ENCODE measurements around the gene CBLN3.
A peak's percentile ranks its signal among the peaks of the same experiment; 100 is the strongest.

CBLN3 gene

GRCh38 chr14:24409192-24409591, 20.3 kb downstream of the CBLN3 start:
- no peak overlapping the region for H3K4me3 ChIP-seq (ENCODE audit: low read length)
- no peak for TF ChIP-seq ZNF274 (IDR thresholded peaks at IDR 0.05; ENCODE audit: low read depth, low read length)

GRCh38 chr14:24408764-24409163, 20.7 kb downstream of the CBLN3 start:
- TF ChIP-seq ZNF274 (IDR thresholded peaks at IDR 0.05; ENCODE audit: low read depth, low read length): no peak
- no peak overlapping the region for H3K4me3 ChIP-seq (ENCODE audit: low read length)

- no peak for TF ChIP-seq ZNF274 (IDR thresholded peaks at IDR 0.05; ENCODE audit: low read depth, low read length)
Measured at GRCh38 chr14:24407608-24408325, 21.7 kb downstream of the CBLN3 start.

GRCh38 chr14:24406416-24406815, 23.1 kb downstream of the CBLN3 start:
- no peak for TF ChIP-seq ZNF274 (IDR thresholded peaks at IDR 0.05; ENCODE audit: low read depth, low read length)
- no peak overlapping the region for H3K4me3 ChIP-seq (ENCODE audit: low read length)

More at GRCh38 chr14:24407608-24408325, 21.7 kb downstream of the CBLN3 start:
- H3K4me3 ChIP-seq (ENCODE audit: low read length): no peak overlapping the region

- no peak overlapping the region for H3K4me3 ChIP-seq (ENCODE audit: low read length)
- no peak for TF ChIP-seq ZNF274 (IDR thresholded peaks at IDR 0.05; ENCODE audit: low read depth, low read length)
Measured at GRCh38 chr14:24404814-24405213, 24.7 kb downstream of the CBLN3 start.

- TF ChIP-seq ZNF274 (IDR thresholded peaks at IDR 0.05; ENCODE audit: low read depth, low read length): no peak
- H3K4me3 ChIP-seq (ENCODE audit: low read length): no peak overlapping the region
Measured at GRCh38 chr14:24403294-24403998, 26.0 kb downstream of the CBLN3 start.

GRCh38 chr14:24401810-24402702, 27.4 kb downstream of the CBLN3 start:
- TF ChIP-seq ZNF274 (IDR thresholded peaks at IDR 0.05; ENCODE audit: low read depth, low read length): no peak
- H3K4me3 ChIP-seq (ENCODE audit: low read length): no peak overlapping the region

- no peak overlapping the region for H3K4me3 ChIP-seq (ENCODE audit: low read length)
- no peak for TF ChIP-seq ZNF274 (IDR thresholded peaks at IDR 0.05; ENCODE audit: low read depth, low read length)
Measured at GRCh38 chr14:24399999-24400718, 29.3 kb downstream of the CBLN3 start.

- H3K4me3 ChIP-seq (ENCODE audit: low read length): no peak overlapping the region
- no peak for TF ChIP-seq ZNF274 (IDR thresholded peaks at IDR 0.05; ENCODE audit: low read depth, low read length)
Measured at GRCh38 chr14:24399447-24399822, 30.0 kb downstream of the CBLN3 start.

- 0 out of 2 replicates have a peak within 1 kb of the TSS, but pooled peaks have one; percentile 12 for H3K4me3 ChIP-seq (ENCODE audit: low read length)
- no peak for TF ChIP-seq ZNF274 (IDR thresholded peaks at IDR 0.05; ENCODE audit: low read depth, low read length)
Measured at GRCh38 chr14:24398653-24399446, 30.6 kb downstream of the CBLN3 start, which contains the start of gene NYNRIN. Gene NYNRIN, plus strand, starts transcription at chr14:24399003. Its CDS starts 244 bp downstream, at chr14:24399247.

GRCh38 chr14:24398293-24398652, 31.2 kb downstream of the CBLN3 start:
- no peak for TF ChIP-seq ZNF274 (IDR thresholded peaks at IDR 0.05; ENCODE audit: low read depth, low read length)
- no peak overlapping the region for H3K4me3 ChIP-seq (ENCODE audit: low read length)

- no peak for TF ChIP-seq ZNF274 (IDR thresholded peaks at IDR 0.05; ENCODE audit: low read depth, low read length)
- H3K4me3 ChIP-seq (ENCODE audit: low read length): no peak overlapping the region
Measured at GRCh38 chr14:24397639-24398292, 31.7 kb downstream of the CBLN3 start.
